Naive B cell (primary cell): ENCODE results near the gene ECI2. TPM values are rescaled to one million over a fixed set of nuclear protein-coding genes. Genes with fewer than 3 reads are reported as not detected.

Experiments used
- ATAC-seq, 2 donors: fragments of 150-1000 bp; cut with Tn5 transposase; 2 replicates each; pipeline ENCODE4 v1.10.0; 2021; ENCODE audit warnings: low read depth in 2 of 2, mild to moderate bottlenecking in 2 of 2, moderate library complexity in 2 of 2
- DNase-seq: peaks from one replicate; pipeline ENCODE4 v3.0.0; 2022
- H3K27ac Mint-ChIP-seq, 6 donors: one replicate each; pipeline ENCODE4 v1.8.0; 2020 to 2022; ENCODE audit warnings: mild to moderate bottlenecking in 6 of 6, mixed read lengths in 6 of 6, moderate library complexity in 5 of 6, inconsistent platforms in 2 of 6
- H3K27me3 Mint-ChIP-seq, 3 donors: one replicate each; pipeline ENCODE4 v1.8.0; 2021 to 2022; ENCODE audit warnings: mixed read lengths in 3 of 3, mild to moderate bottlenecking in 1 of 3
- H3K36me3 Mint-ChIP-seq, 2 donors: one replicate each; pipeline ENCODE4 v1.8.0; 2020 to 2022; ENCODE audit warnings: mixed read lengths in 2 of 2, inconsistent platforms in 1 of 2, mild to moderate bottlenecking in 1 of 2
- H3K4me1 Mint-ChIP-seq, 3 donors: one replicate each; pipeline ENCODE4 v1.8.0; 2020 to 2022; ENCODE audit warnings: mixed read lengths in 3 of 3, inconsistent platforms in 1 of 3, mild to moderate bottlenecking in 1 of 3, moderate library complexity in 1 of 3
- H3K4me3 Mint-ChIP-seq, 8 donors: one replicate each; pipeline ENCODE4 v1.8.0; 2020 to 2022; ENCODE audit warnings: mild to moderate bottlenecking in 8 of 8, mixed read lengths in 8 of 8, moderate library complexity in 8 of 8, inconsistent platforms in 2 of 8
- H3K9me3 Mint-ChIP-seq, 7 donors: one replicate each; pipeline ENCODE4 v1.8.0; 2020 to 2022; ENCODE audit warnings: mixed read lengths in 7 of 7, mild to moderate bottlenecking in 5 of 7, inconsistent platforms in 2 of 7, moderate library complexity in 1 of 7
- polyA plus RNA-seq, 6 donors: library from polyadenylated mRNA; unstranded; fragments of 300-500 nt; fragmentation: Illumina TruSeq; gene quantifications; one replicate each; pipeline ENCODE4 v1.2.3, GENCODE V29; 2021; ENCODE audit warnings: low read depth in 6 of 6

Gene ECI2
- polyA plus RNA-seq, 6 donors from 2014 or later: 25.5 to 64.8 (median 47.7) TPM

GRCh38 chr6:4164117-4164442 lies 28.7 kb upstream of the ECI2 start:
- peaks cover 0 to 9% (median 3%) of the 10 kb centered on the region in 7 donors for H3K9me3 Mint-ChIP-seq
- H3K27me3 Mint-ChIP-seq: peaks cover 0 to 23% (median 17%) of the 10 kb centered on the region in 3 donors
- peaks cover 0 to 7% of the 10 kb centered on the region in 2 donors for H3K36me3 Mint-ChIP-seq
- H3K4me3 Mint-ChIP-seq: no peak overlapping the region
- H3K4me1 Mint-ChIP-seq: no peaks in the 10 kb centered on the region
- ATAC-seq (no peak), DNase-seq (no peak)
- peak overlapping the region in 1 of 6 donors; percentile 21 for H3K27ac Mint-ChIP-seq

DNA sequence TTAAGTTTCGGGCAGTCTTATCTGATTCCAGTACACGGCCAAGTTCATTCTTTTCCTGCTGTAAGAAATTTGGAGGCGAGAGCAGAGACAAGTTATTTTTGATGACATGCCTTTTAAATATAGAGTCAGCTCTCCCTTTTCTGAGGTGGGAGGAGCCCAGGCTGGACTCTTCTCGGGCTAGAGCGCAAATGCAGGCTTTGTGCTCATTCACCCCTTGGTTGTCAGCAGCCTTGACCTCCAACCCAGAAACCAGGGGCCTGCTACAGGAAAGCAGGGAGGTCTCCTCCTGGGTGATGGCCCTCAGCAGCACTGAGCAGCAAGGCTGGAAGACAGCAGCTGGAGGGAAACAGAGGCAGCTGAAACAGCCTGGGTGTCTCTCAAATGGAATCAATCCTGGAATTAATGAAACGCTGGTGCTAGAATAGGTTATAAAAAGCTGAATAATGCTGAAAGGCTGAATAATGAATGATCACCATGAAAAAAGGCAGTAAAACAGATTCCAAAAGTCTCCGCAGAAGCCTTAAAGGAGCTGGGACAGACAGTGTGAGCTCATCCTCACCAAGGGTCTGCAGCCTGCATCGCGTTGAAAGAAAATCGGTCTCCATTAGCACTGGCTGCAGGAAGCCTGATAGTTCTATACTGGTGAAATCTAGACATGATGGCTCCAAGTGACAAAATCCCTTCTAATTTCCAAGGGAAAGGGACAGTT lies 28.2 kb upstream of the ECI2 start:
- no peak for ATAC-seq
- H3K27ac Mint-ChIP-seq: no peak overlapping the region
- H3K9me3 Mint-ChIP-seq: peaks cover 0 to 9% (median 3%) of the 10 kb centered on the region in 7 donors
- no peak overlapping the region for H3K4me3 Mint-ChIP-seq
- H3K36me3 Mint-ChIP-seq: peaks cover 0 to 6% of the 10 kb centered on the region in 2 donors
- H3K4me1 Mint-ChIP-seq: no peaks in the 10 kb centered on the region
- no peak for DNase-seq
- H3K27me3 Mint-ChIP-seq: peaks cover 0 to 23% (median 15%) of the 10 kb centered on the region in 3 donors

DNA sequence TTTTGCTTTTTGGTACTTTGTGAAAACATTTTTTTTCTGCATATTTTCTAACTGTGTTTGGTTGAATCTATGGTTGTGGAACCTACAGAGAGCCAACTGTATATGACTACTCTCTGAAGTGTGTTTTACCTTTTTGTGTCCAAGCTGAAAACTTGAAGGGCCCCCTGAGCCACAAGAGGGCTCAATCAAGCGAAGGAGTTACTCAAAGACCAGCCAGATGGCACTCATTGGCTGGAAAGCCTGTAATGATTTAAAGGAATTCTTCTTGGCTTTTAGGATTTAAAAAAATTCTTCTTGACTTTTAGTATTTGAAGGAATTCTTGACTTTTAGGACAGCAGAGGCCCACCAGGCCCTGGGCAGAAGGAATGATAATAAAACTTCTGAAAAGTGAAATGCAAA lies 27.0 kb upstream of the ECI2 start:
- ATAC-seq: no peak
- Mint-ChIP-seq H3K27ac (peak overlapping the region in 1 of 6 donors; percentile 26), H3K4me3 (no peak overlapping the region), H3K4me1 (no peaks in the 10 kb centered on the region), H3K27me3 (peaks cover 0 to 25% (median 16%) of the 10 kb centered on the region in 3 donors), H3K36me3 (no peaks in the 10 kb centered on the region), H3K9me3 (peaks cover 0 to 3% (median 0%) of the 10 kb centered on the region in 7 donors)
- DNase-seq: no peak

GRCh38 chr6:4159491-4159890 lies 24.1 kb upstream of the ECI2 start:
- Mint-ChIP-seq H3K27ac (no peak overlapping the region), H3K4me3 (no peak overlapping the region), H3K36me3 (no peaks in the 10 kb centered on the region), H3K4me1 (peaks cover 0 to 4% (median 3%) of the 10 kb centered on the region in 3 donors), H3K27me3 (peaks cover 0 to 33% (median 24%) of the 10 kb centered on the region in 3 donors), H3K9me3 (no peaks in the 10 kb centered on the region)
- ATAC-seq (no peak), DNase-seq (no peak)

- no peak for ATAC-seq
- Mint-ChIP-seq H3K9me3 (no peaks in the 10 kb centered on the region), H3K27me3 (peaks cover 0 to 48% (median 36%) of the 10 kb centered on the region in 3 donors), H3K36me3 (no peaks in the 10 kb centered on the region), H3K4me1 (peaks cover 0 to 4% (median 3%) of the 10 kb centered on the region in 3 donors), H3K27ac (no peak overlapping the region), H3K4me3 (no peak overlapping the region)
- no peak for DNase-seq
These were observed 22.1 kb upstream of the ECI2 start for GRCh38 chr6:4157506-4157905.

- Mint-ChIP-seq H3K4me1 (peaks cover 0 to 4% (median 3%) of the 10 kb centered on the region in 3 donors), H3K4me3 (no peak overlapping the region), H3K9me3 (peaks cover 0 to 2% (median 0%) of the 10 kb centered on the region in 7 donors), H3K36me3 (no peaks in the 10 kb centered on the region), H3K27ac (no peak overlapping the region), H3K27me3 (peaks cover 0 to 57% (median 40%) of the 10 kb centered on the region in 3 donors)
- peak; percentile 63 for DNase-seq
- ATAC-seq: peak; percentile 81 to 93
These were observed 20.6 kb upstream of the ECI2 start for GRCh38 chr6:4155848-4156466.

DNA sequence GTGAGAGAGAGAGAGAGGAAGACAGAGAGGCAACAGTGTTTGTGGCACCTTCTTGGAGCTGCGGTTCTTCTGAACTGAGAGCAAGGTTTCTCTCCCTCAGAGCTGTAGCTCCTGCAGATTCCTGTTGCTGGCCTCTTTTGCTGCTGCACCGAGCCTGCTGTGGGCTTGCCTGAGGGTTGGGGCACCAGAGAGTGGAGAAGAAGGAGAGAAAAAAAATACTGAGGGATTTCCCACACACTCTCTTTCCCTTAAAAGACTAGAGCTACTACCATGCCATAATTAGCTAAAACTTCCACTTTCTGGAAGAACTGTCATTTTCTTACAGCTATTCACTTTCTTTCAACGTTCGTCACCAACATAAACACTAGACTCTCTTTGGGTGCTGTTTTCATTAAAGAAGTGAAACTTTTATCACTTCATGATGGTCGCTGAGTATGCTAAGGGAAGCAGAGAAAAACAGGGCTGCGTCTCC lies 18.2 kb upstream of the ECI2 start:
- H3K27ac Mint-ChIP-seq: no peak overlapping the region
- peaks cover 0 to 4% (median 3%) of the 10 kb centered on the region in 3 donors for H3K4me1 Mint-ChIP-seq
- ATAC-seq (no peak), DNase-seq (no peak)
- peaks cover 0 to 46% (median 32%) of the 10 kb centered on the region in 3 donors for H3K27me3 Mint-ChIP-seq
- peaks cover 0 to 2% (median 0%) of the 10 kb centered on the region in 7 donors for H3K9me3 Mint-ChIP-seq
- H3K36me3 Mint-ChIP-seq: no peaks in the 10 kb centered on the region
- H3K4me3 Mint-ChIP-seq: no peak overlapping the region

DNA sequence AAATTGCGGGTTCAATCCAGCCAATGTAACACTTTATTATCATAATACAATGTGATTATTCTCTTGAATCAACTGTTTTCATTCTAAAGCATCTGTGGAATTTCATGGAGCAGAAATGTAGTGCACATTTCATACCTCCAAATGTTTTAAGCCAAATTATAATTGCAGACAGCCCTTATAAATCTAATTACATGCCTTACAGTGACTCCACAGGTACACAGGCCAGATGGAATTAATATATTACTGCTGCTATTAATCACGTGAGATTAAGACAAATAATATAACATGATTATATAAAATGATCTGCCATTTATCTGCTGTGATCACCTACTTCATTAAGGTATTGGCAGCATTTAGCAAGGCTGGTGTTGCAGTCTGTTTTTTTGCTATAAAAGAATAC lies 9.7 kb upstream of the ECI2 start:
- Mint-ChIP-seq H3K4me1 (no peaks in the 10 kb centered on the region), H3K27ac (no peak overlapping the region)
- no peak for ATAC-seq

GRCh38 chr6:4139272-4139671 lies 3.9 kb upstream of the ECI2 start:
- Mint-ChIP-seq H3K4me1 (peaks cover 9 to 16% (median 15%) of the 10 kb centered on the region in 3 donors), H3K36me3 (peaks cover 0 to 5% of the 10 kb centered on the region in 2 donors), H3K27ac (peak overlapping the region in 1 of 6 donors; percentile 10), H3K4me3 (peak overlapping the region in 1 of 8 donors; percentile 93), H3K9me3 (peaks cover 0 to 7% (median 2%) of the 10 kb centered on the region in 7 donors), H3K27me3 (peaks cover 0 to 6% (median 0%) of the 10 kb centered on the region in 3 donors)
- DNase-seq (no peak), ATAC-seq (no peak)

More for the DNA sequence above, 9.7 kb upstream of the ECI2 start:
- Mint-ChIP-seq H3K4me3 (no peak overlapping the region), H3K9me3 (peaks cover 0 to 7% (median 2%) of the 10 kb centered on the region in 7 donors), H3K27me3 (peaks cover 0 to 6% (median 3%) of the 10 kb centered on the region in 3 donors), H3K36me3 (peaks cover 0 to 5% of the 10 kb centered on the region in 2 donors)
- DNase-seq: no peak

GRCh38 chr6:4138186-4138585 lies 2.8 kb upstream of the ECI2 start:
- no peak overlapping the region for H3K27ac Mint-ChIP-seq
- peak overlapping the region in 1 of 8 donors; percentile 93 for H3K4me3 Mint-ChIP-seq
- H3K36me3 Mint-ChIP-seq: peaks cover 1 to 2% of the 10 kb centered on the region in 2 donors
- H3K9me3 Mint-ChIP-seq: peaks cover 0 to 7% (median 2%) of the 10 kb centered on the region in 7 donors
- DNase-seq (no peak), ATAC-seq (no peak)
- peaks cover 14 to 25% (median 21%) of the 10 kb centered on the region in 3 donors for H3K4me1 Mint-ChIP-seq
- peaks cover 0 to 6% (median 0%) of the 10 kb centered on the region in 3 donors for H3K27me3 Mint-ChIP-seq

GRCh38 chr6:4136354-4136831 lies 1.0 kb upstream of the ECI2 start:
- peaks cover 14 to 27% (median 25%) of the 10 kb centered on the region in 3 donors for H3K4me1 Mint-ChIP-seq
- DNase-seq (no peak), ATAC-seq (no peak)
- H3K9me3 Mint-ChIP-seq: peaks cover 0 to 12% (median 0%) of the 10 kb centered on the region in 7 donors
- no peaks in the 10 kb centered on the region for H3K27me3 Mint-ChIP-seq
- H3K4me3 Mint-ChIP-seq: peak overlapping the region; percentile 84 to 93 (median 90)
- peak overlapping the region in 4 of 6 donors; percentile 15 to 77 (median 32) for H3K27ac Mint-ChIP-seq
- peaks cover 15 to 18% of the 10 kb centered on the region in 2 donors for H3K36me3 Mint-ChIP-seq

GRCh38 chr6:4135665-4136353 lies 434 bp upstream of the ECI2 start:
- H3K4me1 Mint-ChIP-seq: peaks cover 14 to 27% (median 25%) of the 10 kb centered on the region in 3 donors
- H3K4me3 Mint-ChIP-seq: peak overlapping the region; percentile 84 to 93 (median 90)
- DNase-seq: peak; percentile 85
- peaks cover 15 to 18% of the 10 kb centered on the region in 2 donors for H3K36me3 Mint-ChIP-seq
- peak overlapping the region in 5 of 6 donors; percentile 17 to 85 (median 74) for H3K27ac Mint-ChIP-seq
- no peaks in the 10 kb centered on the region for H3K27me3 Mint-ChIP-seq
- peaks cover 0 to 12% (median 0%) of the 10 kb centered on the region in 7 donors for H3K9me3 Mint-ChIP-seq
- peak; percentile 84 to 85 for ATAC-seq
